Measurements from ENCODE around the gene VPS29.

VPS29 gene

DNA sequence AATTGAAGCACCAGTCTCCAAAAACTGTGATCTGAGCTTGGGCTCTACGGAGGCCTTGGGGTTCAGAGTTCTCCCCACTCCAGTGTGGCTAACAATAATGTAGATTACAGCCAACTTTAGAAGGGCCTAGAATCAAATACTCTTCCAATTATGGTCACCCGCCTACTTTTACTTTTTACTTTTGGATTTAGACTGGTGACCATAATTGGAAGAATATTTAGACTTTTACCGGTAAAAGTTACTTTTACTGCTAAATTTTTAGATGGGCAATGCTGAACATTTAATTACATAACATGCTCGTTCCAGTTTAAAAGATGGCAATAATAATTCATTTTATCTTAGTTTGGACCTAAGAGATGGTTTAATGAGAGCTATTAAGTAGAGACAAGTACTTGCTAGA, 42.1 kb upstream of the VPS29 start:
- Histone ChIP-seq H3K23ac (ENCODE audit: low read depth, low read length, poor library complexity) (no peak overlapping the region), H4K8ac (ENCODE audit: low read depth, low read length) (no peak overlapping the region), H3K9ac (ENCODE audit: low read depth, low read length, poor library complexity) (no peak overlapping the region), H3K4me3 (ENCODE audit: low read length in 2 of 2) (no peak overlapping the region), H2BK12ac (ENCODE audit: low read length) (no peak overlapping the region), H3K4me2 (ENCODE audit: insufficient read depth, low read length, poor library complexity, severe bottlenecking) (no peak overlapping the region), H2BK5ac (ENCODE audit: low read length) (no peak overlapping the region), H3K27me3 (ENCODE audit: control insufficient read depth in 3 of 3, insufficient read depth in 3 of 3, low read depth in 1 of 3, low read length in 3 of 3) (no peaks in the 10 kb centered on the region), H3K4ac (ENCODE audit: low read length) (no peak overlapping the region), H3K14ac (ENCODE audit: low read length) (no peak overlapping the region), H2BK120ac (ENCODE audit: low read depth, low read length) (no peak overlapping the region), H2AFZ (ENCODE audit: low read length) (no peak overlapping the region), H3K36me3 (replicated peaks in 1 of 2; ENCODE audit: control insufficient read depth in 2 of 2, insufficient read depth in 2 of 2, low read length in 2 of 2) (peaks cover 1 to 31% of the 10 kb centered on the region in 2 donors), H3K9me3 (replicated peaks in 1 of 2; ENCODE audit: control insufficient read depth in 2 of 2, insufficient read depth in 1 of 2, low read depth in 1 of 2, low read length in 2 of 2) (peaks cover 0 to 2% of the 10 kb centered on the region in 2 donors), H2AK5ac (ENCODE audit: low read depth, low read length) (no peak overlapping the region), H3K79me1 (ENCODE audit: low read depth, low read length) (no peaks in the 10 kb centered on the region), H4K91ac (ENCODE audit: low read depth, low read length, poor library complexity) (no peak overlapping the region), H3K18ac (ENCODE audit: low read length) (no peak overlapping the region), H3K27ac (replicated peaks; ENCODE audit: low read length) (no peak overlapping the region), H3K4me1 (ENCODE audit: control insufficient read depth in 2 of 2, insufficient read depth in 1 of 2, low read depth in 1 of 2, low read length in 2 of 2) (no peaks in the 10 kb centered on the region), H2BK15ac (ENCODE audit: low read length) (no peak overlapping the region)
- DNase-seq (ENCODE audit: low spot score) = no peak
- no CpG with 5 or more reads among the region's 4 CpGs for WGBS, 2 donors (ENCODE audit: extremely low coverage in 2 of 2, insufficient read length in 2 of 2, insufficient replicate concordance in 1 of 2)

DNA sequence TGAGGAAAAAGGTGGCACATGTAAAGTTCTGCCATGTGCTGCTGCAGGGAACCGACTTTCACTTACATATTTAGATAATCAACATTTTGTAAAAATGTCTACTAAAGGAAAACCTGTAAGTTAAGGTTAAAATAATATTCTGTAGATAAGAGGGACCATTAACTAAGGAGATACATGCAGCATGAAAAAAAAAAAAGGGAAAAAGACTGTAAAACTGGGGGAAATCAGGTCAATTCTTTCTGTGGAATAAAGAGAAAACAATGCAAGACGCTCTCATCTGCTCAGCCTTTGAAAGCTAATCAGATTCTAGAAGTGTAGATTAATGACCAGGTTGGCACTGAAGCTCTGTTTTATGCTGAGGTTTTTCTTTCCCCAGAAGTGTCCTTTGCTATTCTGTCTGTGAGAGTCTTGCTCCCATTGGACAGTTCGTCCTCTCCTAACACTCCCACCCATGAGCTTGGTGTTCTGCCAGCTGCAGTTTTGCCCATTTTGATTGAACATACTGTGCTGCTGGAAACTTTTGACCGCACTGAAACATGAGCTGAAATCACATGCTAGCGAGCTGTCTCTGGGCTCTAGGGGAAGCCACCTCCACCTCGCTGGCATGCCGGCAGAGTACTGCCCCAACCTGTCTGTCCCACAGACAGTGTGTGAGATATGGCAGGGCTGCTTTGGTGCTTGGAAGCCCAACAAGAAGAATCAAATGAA, 41.5 kb upstream of the VPS29 start:
- H3K27ac ChIP-seq (replicated peaks; ENCODE audit: low read length) = no peak overlapping the region

DNA sequence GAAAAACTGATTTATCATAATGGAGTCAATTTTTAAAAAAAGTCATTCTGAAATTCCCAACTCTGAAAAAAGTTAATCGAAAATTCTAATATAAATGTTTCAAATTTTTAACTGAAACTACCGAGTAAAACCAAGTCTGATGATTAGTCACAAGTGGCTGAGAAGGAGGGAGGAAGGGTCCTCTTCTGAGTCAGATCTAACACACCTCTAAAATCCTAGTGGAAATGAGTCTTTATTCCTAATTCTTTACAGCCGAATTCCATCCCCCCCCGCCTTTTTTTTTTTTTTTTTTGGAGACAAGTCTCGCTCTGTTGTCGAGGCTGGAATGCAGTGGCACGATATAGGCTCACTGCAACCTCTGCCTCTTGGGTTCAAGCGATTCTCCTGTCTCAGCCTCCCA, 38.1 kb upstream of the VPS29 start:
- no CpG with 5 or more reads among the region's 8 CpGs for WGBS, 2 donors (ENCODE audit: extremely low coverage in 2 of 2, insufficient read length in 2 of 2, insufficient replicate concordance in 1 of 2)

More for the DNA sequence above, 41.5 kb upstream of the VPS29 start:
- H3K36me3 ChIP-seq (replicated peaks in 1 of 2; ENCODE audit: control insufficient read depth in 2 of 2, insufficient read depth in 2 of 2, low read length in 2 of 2) = peaks cover 2 to 34% of the 10 kb centered on the region in 2 donors
- H2BK12ac ChIP-seq (ENCODE audit: low read length) = no peak overlapping the region
- no peak for DNase-seq (ENCODE audit: low spot score)
- H2AFZ ChIP-seq (ENCODE audit: low read length) = no peak overlapping the region
- H3K4me3 ChIP-seq (ENCODE audit: low read length in 2 of 2) = no peak overlapping the region
- no peak overlapping the region for H3K4ac ChIP-seq (ENCODE audit: low read length)
- no peak overlapping the region for H2AK5ac ChIP-seq (ENCODE audit: low read depth, low read length)
- H2BK120ac ChIP-seq (ENCODE audit: low read depth, low read length) = no peak overlapping the region
- H3K4me1 ChIP-seq (ENCODE audit: control insufficient read depth in 2 of 2, insufficient read depth in 1 of 2, low read depth in 1 of 2, low read length in 2 of 2) = no peaks in the 10 kb centered on the region
- H4K8ac ChIP-seq (ENCODE audit: low read depth, low read length) = no peak overlapping the region
- H3K9me3 ChIP-seq (replicated peaks in 1 of 2; ENCODE audit: control insufficient read depth in 2 of 2, insufficient read depth in 1 of 2, low read depth in 1 of 2, low read length in 2 of 2) = no peaks in the 10 kb centered on the region
- H3K14ac ChIP-seq (ENCODE audit: low read length) = no peak overlapping the region
- no peak overlapping the region for H4K91ac ChIP-seq (ENCODE audit: low read depth, low read length, poor library complexity)
- H3K23ac ChIP-seq (ENCODE audit: low read depth, low read length, poor library complexity) = no peak overlapping the region
- no peak overlapping the region for H2BK5ac ChIP-seq (ENCODE audit: low read length)
- H3K18ac ChIP-seq (ENCODE audit: low read length) = no peak overlapping the region
- no peak overlapping the region for H2BK15ac ChIP-seq (ENCODE audit: low read length)
- no peaks in the 10 kb centered on the region for H3K27me3 ChIP-seq (ENCODE audit: control insufficient read depth in 3 of 3, insufficient read depth in 3 of 3, low read depth in 1 of 3, low read length in 3 of 3)
- WGBS, 2 donors (ENCODE audit: extremely low coverage in 2 of 2, insufficient read length in 2 of 2, insufficient replicate concordance in 1 of 2) = no CpG with 5 or more reads among the region's 7 CpGs
- H3K79me1 ChIP-seq (ENCODE audit: low read depth, low read length) = no peaks in the 10 kb centered on the region
- no peak overlapping the region for H3K4me2 ChIP-seq (ENCODE audit: insufficient read depth, low read length, poor library complexity, severe bottlenecking)
- H3K9ac ChIP-seq (ENCODE audit: low read depth, low read length, poor library complexity) = no peak overlapping the region

DNA sequence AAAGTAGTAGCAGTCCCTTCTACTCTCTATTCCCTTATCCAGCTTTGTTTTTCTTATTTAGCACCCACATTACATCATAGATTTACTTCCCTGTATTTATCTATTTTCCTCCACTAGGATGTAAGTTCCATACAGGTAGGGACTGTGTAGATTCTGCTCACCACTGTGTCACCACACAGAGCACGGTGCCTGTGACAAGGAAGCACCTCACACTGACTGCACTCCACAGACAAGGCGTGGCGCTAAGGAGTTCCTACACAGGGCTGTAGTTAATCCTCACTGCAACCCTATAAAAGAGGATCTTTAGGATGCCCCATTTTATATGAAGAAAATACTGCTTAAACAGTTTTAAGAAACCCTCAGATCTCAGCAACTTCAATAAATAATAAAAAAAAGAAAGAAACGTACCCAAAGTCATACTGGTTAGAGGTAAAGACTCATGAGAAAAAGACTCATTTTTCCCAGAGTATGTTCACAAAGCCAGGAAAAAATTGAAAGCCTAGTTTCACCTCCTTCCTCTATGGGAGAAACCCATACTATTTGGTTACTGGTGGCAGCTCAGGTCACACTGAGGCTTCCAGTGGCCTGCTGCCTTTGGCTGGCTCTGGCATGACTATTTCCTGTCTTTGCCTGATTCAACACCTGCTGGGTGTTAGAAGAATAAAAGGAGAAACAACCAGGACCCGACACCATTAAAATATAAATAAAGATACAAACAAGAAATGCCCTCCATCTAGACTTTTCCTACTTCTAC, 37.1 kb upstream of the VPS29 start:
- no peak overlapping the region for H2BK15ac ChIP-seq (ENCODE audit: low read length)
- H4K91ac ChIP-seq (ENCODE audit: low read depth, low read length, poor library complexity) = no peak overlapping the region
- H3K18ac ChIP-seq (ENCODE audit: low read length) = no peak overlapping the region
- no peak overlapping the region for H3K14ac ChIP-seq (ENCODE audit: low read length)
- no peak overlapping the region for H2BK5ac ChIP-seq (ENCODE audit: low read length)
- no peak for DNase-seq (ENCODE audit: low spot score)
- H2BK12ac ChIP-seq (ENCODE audit: low read length) = no peak overlapping the region
- no peak overlapping the region for H2BK120ac ChIP-seq (ENCODE audit: low read depth, low read length)
- no peak overlapping the region for H3K4me2 ChIP-seq (ENCODE audit: insufficient read depth, low read length, poor library complexity, severe bottlenecking)
- peaks cover 9 to 54% of the 10 kb centered on the region in 2 donors for H3K36me3 ChIP-seq (replicated peaks in 1 of 2; ENCODE audit: control insufficient read depth in 2 of 2, insufficient read depth in 2 of 2, low read length in 2 of 2)
- no peaks in the 10 kb centered on the region for H3K79me1 ChIP-seq (ENCODE audit: low read depth, low read length)
- no CpG with 5 or more reads among the region's 5 CpGs for WGBS, 2 donors (ENCODE audit: extremely low coverage in 2 of 2, insufficient read length in 2 of 2, insufficient replicate concordance in 1 of 2)
- H3K9ac ChIP-seq (ENCODE audit: low read depth, low read length, poor library complexity) = no peak overlapping the region
- H3K27me3 ChIP-seq (ENCODE audit: control insufficient read depth in 3 of 3, insufficient read depth in 3 of 3, low read depth in 1 of 3, low read length in 3 of 3) = no peaks in the 10 kb centered on the region
- H3K4me1 ChIP-seq (ENCODE audit: control insufficient read depth in 2 of 2, insufficient read depth in 1 of 2, low read depth in 1 of 2, low read length in 2 of 2) = no peaks in the 10 kb centered on the region
- H3K23ac ChIP-seq (ENCODE audit: low read depth, low read length, poor library complexity) = no peak overlapping the region
- H4K8ac ChIP-seq (ENCODE audit: low read depth, low read length) = no peak overlapping the region
- no peak overlapping the region for H3K27ac ChIP-seq (replicated peaks; ENCODE audit: low read length)
- no peak overlapping the region for H2AFZ ChIP-seq (ENCODE audit: low read length)
- H2AK5ac ChIP-seq (ENCODE audit: low read depth, low read length) = no peak overlapping the region
- no peak overlapping the region for H3K4me3 ChIP-seq (ENCODE audit: low read length in 2 of 2)
- no peak overlapping the region for H3K4ac ChIP-seq (ENCODE audit: low read length)
- H3K9me3 ChIP-seq (replicated peaks in 1 of 2; ENCODE audit: control insufficient read depth in 2 of 2, insufficient read depth in 1 of 2, low read depth in 1 of 2, low read length in 2 of 2) = no peaks in the 10 kb centered on the region

More for the DNA sequence above, 38.1 kb upstream of the VPS29 start:
- no peak overlapping the region for H3K27ac ChIP-seq (replicated peaks; ENCODE audit: low read length)
- no peak overlapping the region for H2BK120ac ChIP-seq (ENCODE audit: low read depth, low read length)
- no peak overlapping the region for H2AK5ac ChIP-seq (ENCODE audit: low read depth, low read length)
- DNase-seq (ENCODE audit: low spot score) = no peak
- no peaks in the 10 kb centered on the region for H3K79me1 ChIP-seq (ENCODE audit: low read depth, low read length)
- no peaks in the 10 kb centered on the region for H3K9me3 ChIP-seq (replicated peaks in 1 of 2; ENCODE audit: control insufficient read depth in 2 of 2, insufficient read depth in 1 of 2, low read depth in 1 of 2, low read length in 2 of 2)
- H2BK5ac ChIP-seq (ENCODE audit: low read length) = no peak overlapping the region
- no peak overlapping the region for H2BK12ac ChIP-seq (ENCODE audit: low read length)
- H3K4ac ChIP-seq (ENCODE audit: low read length) = no peak overlapping the region
- H3K9ac ChIP-seq (ENCODE audit: low read depth, low read length, poor library complexity) = no peak overlapping the region
- no peak overlapping the region for H4K8ac ChIP-seq (ENCODE audit: low read depth, low read length)
- H2AFZ ChIP-seq (ENCODE audit: low read length) = no peak overlapping the region
- no peak overlapping the region for H3K4me3 ChIP-seq (ENCODE audit: low read length in 2 of 2)
- H3K14ac ChIP-seq (ENCODE audit: low read length) = no peak overlapping the region
- H3K36me3 ChIP-seq (replicated peaks in 1 of 2; ENCODE audit: control insufficient read depth in 2 of 2, insufficient read depth in 2 of 2, low read length in 2 of 2) = peaks cover 9 to 53% of the 10 kb centered on the region in 2 donors
- no peak overlapping the region for H3K4me2 ChIP-seq (ENCODE audit: insufficient read depth, low read length, poor library complexity, severe bottlenecking)
- no peaks in the 10 kb centered on the region for H3K4me1 ChIP-seq (ENCODE audit: control insufficient read depth in 2 of 2, insufficient read depth in 1 of 2, low read depth in 1 of 2, low read length in 2 of 2)
- H2BK15ac ChIP-seq (ENCODE audit: low read length) = no peak overlapping the region
- H3K18ac ChIP-seq (ENCODE audit: low read length) = no peak overlapping the region
- H3K23ac ChIP-seq (ENCODE audit: low read depth, low read length, poor library complexity) = no peak overlapping the region
- H4K91ac ChIP-seq (ENCODE audit: low read depth, low read length, poor library complexity) = no peak overlapping the region
- H3K27me3 ChIP-seq (ENCODE audit: control insufficient read depth in 3 of 3, insufficient read depth in 3 of 3, low read depth in 1 of 3, low read length in 3 of 3) = no peaks in the 10 kb centered on the region

All from neuronal stem cell (in vitro differentiated cells).